Ascending aorta (tissue), 2 donors: ENCODE results near the gene S100A9. TPM values are rescaled to one million over a fixed set of nuclear protein-coding genes. Genes with fewer than 3 reads are reported as not detected.
A peak's percentile ranks its signal among the peaks of the same experiment; 100 is the strongest.
"Not testable (repeated sequence)": the region's sequence is repeated elsewhere in the genome, so short reads cannot be mapped to it uniquely, and the experiment has no call there.

ENCODE experiments used
- DNase-seq, 2 donors: peaks; one replicate each; pipeline ENCODE4 v3.0.0-alpha.2; 2019; ENCODE audit warnings: low spot score in 2 of 2
- H3K27ac ChIP-seq, 2 donors: fragments of 200-600 bp; sonication (generic); one replicate each; pipeline ENCODE4 v1.5.1; 2016 to 2017; ENCODE audit warnings: mild to moderate bottlenecking in 1 of 2
- H3K27me3 ChIP-seq: fragments of 200-600 bp; sonication (generic); one replicate; pipeline ENCODE4 v1.5.1; 2017
- H3K36me3 ChIP-seq, 2 donors: fragments of 200-600 bp; sonication (generic); one replicate each; pipeline ENCODE4 v1.5.1; 2016
- H3K4me1 ChIP-seq, 2 donors: fragments of 200-600 bp; sonication (generic); one replicate each; pipeline ENCODE4 v1.5.1; 2016 to 2017; ENCODE audit warnings: mild to moderate bottlenecking in 1 of 2
- H3K4me3 ChIP-seq, 2 donors: fragments of 200-600 bp; sonication (generic); one replicate each; pipeline ENCODE4 v1.5.1; 2016 to 2017; ENCODE audit warnings: mild to moderate bottlenecking in 1 of 2
- H3K9me3 ChIP-seq, 2 donors: fragments of 200-600 bp; sonication (generic); one replicate each; pipeline ENCODE4 v1.5.1; 2016
- intact Hi-C: fragments of 100-400 bp; cut with DNase I; formaldehyde crosslinking; loops from one replicate; pipeline ENCODE4 v1.15.1; 2023
- total RNA-seq: library from RNA; depleted of rRNA; stranded (reverse); fragments of >200 nt; gene quantifications from one replicate; pipeline ENCODE4 v1.1.0, GENCODE V29; 2016
- TF ChIP-seq, protein P1 (sequence below), 3 experiments: fragments of 200-600 bp in 2 of 3; fragments of 450-650 bp in 1 of 3; sonication (generic) in 2 of 3; IDR thresholded peaks; one replicate each; pipeline ENCODE4 v1.5.1; 2016 to 2019; ENCODE audit warnings: antibody characterized with exemption in 3 of 3, mild to moderate bottlenecking in 1 of 3, moderate library complexity in 1 of 3

Gene S100A9
- total RNA-seq, 1 donor from 2014 or later = 764 TPM

DNA sequence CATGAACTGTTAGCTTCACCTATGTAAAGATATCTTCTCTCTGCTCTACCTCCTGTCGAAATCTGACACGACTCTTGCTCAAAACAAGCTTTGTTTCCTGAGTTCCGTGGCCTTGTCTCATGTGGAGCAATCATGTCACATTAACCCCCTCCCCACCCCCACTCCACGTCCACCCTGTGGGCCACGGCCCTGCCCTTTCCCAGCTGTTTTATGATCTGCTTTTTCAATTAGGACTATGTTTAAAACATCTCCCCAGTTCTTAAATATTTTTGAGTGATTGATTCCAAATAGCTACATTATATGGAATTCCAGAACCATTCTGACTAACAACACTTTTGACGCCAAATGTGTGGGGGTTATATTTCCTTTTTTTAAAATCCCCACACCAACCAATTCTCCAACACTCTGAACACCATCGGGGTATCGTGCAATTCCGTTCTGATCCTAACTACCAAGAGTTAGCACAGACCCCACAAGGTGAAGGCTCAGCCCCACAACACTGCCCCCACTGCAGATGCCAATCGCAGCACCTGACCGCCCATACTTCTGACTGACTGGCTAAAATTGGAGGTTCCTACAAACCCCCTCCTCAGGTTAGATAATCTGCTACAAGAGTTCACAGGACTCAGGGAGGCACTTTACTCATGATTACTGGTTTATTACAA lies 45.9 kb downstream of the S100A9 start:
- DNase-seq = no peak
- Histone ChIP-seq H3K27me3 (no peaks in the 10 kb centered on the region), H3K27ac (no peak overlapping the region), H3K9me3 (no peaks in the 10 kb centered on the region), H3K4me3 (no peak overlapping the region), H3K36me3 (no peaks in the 10 kb centered on the region), H3K4me1 (no peaks in the 10 kb centered on the region)
- intact Hi-C loops = no loop called here
- TF ChIP-seq, protein P1, sequence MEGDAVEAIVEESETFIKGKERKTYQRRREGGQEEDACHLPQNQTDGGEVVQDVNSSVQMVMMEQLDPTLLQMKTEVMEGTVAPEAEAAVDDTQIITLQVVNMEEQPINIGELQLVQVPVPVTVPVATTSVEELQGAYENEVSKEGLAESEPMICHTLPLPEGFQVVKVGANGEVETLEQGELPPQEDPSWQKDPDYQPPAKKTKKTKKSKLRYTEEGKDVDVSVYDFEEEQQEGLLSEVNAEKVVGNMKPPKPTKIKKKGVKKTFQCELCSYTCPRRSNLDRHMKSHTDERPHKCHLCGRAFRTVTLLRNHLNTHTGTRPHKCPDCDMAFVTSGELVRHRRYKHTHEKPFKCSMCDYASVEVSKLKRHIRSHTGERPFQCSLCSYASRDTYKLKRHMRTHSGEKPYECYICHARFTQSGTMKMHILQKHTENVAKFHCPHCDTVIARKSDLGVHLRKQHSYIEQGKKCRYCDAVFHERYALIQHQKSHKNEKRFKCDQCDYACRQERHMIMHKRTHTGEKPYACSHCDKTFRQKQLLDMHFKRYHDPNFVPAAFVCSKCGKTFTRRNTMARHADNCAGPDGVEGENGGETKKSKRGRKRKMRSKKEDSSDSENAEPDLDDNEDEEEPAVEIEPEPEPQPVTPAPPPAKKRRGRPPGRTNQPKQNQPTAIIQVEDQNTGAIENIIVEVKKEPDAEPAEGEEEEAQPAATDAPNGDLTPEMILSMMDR (IDR thresholded peaks at IDR 0.05) = no peak

DNA sequence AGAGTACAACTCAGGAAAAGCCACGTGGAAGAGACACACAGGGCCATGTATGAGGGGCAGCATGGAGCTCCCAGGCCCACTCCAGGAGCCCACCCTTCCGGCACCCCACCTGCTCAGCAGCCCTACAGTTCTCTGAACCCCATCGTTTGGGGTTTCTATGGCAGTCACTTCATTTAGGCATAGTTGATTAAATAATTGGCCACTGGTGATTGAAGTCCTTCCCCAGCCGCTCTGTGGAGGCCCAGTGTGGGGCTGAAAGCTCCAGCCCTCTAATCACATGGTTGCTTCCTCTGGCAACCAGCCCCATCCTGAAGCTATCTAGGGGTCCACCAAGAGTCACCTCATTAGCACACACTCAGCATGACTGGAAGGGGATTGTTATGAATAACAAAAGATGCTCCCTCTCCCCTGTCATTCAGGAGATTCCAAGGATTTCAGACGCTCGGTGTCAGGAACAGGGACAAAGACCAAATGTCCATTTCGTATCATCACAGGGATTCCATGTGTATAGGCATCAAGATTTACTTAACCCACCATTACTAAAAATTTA lies 46.5 kb downstream of the S100A9 start:
- H3K36me3 ChIP-seq = no peaks in the 10 kb centered on the region
- TF ChIP-seq, protein P1 (IDR thresholded peaks at IDR 0.05) = no peak
- H3K27me3 ChIP-seq = no peaks in the 10 kb centered on the region
- H3K9me3 ChIP-seq = no peaks in the 10 kb centered on the region
- intact Hi-C loops = no loop called here
- H3K27ac ChIP-seq = no peak overlapping the region
- no peaks in the 10 kb centered on the region for H3K4me1 ChIP-seq
- DNase-seq = no peak
- H3K4me3 ChIP-seq = no peak overlapping the region

DNA sequence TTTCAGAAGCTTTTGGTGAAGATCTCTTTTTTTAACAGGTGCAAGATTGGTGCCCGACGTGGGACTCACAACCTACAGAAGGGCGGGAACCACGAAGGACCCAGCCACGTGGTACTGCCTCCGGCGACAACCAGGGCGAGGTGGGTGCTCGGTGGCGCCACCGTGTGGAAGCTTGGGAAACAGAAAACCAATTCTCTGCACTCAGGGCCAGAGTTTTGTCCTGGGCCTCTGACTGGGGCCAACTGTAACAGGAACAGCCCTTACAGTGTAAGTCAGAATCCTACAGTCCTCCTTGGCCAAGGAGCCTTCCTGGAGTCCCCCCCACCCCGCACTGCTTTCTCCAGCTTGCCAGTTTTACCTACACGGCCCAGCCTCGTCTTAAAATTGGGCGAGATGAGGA lies 47.1 kb downstream of the S100A9 start:
- H3K36me3 ChIP-seq = no peaks in the 10 kb centered on the region
- DNase-seq = no peak
- no peak overlapping the region for H3K27ac ChIP-seq
- no peak overlapping the region for H3K4me3 ChIP-seq
- TF ChIP-seq, protein P1 (IDR thresholded peaks at IDR 0.05) = peak in 2 of 3 experiments; percentile 22 to 41
- H3K4me1 ChIP-seq = no peaks in the 10 kb centered on the region
- H3K27me3 ChIP-seq = no peaks in the 10 kb centered on the region
- H3K9me3 ChIP-seq = no peaks in the 10 kb centered on the region
- intact Hi-C loops = no loop called here

DNA sequence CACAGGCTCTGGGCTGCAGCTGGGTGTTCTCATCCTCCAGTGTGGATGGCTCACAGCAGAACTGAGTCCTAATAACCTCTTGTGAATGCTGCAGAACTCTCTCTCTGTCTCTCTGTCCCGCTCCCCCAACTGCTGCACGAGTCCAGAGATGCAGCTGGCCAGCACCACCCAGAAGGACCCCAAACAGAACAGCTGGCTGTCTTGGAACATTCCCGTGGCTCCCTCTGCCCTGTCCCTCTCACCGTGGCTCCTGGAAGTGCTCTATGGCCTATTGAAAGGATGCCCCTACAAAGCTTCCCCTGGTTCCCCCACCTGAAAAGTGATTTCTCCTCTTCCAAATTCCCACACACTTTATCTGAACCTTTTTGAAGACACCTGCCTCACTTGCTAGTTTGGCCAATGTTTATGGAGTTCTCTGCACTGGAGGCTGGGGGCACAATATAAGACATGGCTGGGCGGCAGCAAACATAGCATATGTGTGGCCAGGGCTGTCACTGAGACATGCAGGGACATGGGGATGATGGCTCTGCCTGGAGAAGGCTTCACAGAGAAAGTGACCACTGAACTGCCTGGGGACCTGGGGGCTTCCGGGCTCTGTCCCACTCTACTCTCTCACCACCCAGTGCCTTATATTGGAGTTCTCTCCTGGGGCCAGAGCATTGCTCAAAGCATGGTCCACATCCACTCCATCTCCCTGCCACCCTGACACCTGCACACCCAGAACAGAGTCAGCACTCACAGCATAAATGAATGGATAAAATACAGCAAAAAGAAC lies 48.4 kb downstream of the S100A9 start:
- H3K27me3 ChIP-seq, H3K27ac ChIP-seq, H3K4me1 ChIP-seq, H3K9me3 ChIP-seq, intact Hi-C loops, H3K4me3 ChIP-seq, H3K36me3 ChIP-seq, DNase-seq: not testable (repeated sequence)

DNA sequence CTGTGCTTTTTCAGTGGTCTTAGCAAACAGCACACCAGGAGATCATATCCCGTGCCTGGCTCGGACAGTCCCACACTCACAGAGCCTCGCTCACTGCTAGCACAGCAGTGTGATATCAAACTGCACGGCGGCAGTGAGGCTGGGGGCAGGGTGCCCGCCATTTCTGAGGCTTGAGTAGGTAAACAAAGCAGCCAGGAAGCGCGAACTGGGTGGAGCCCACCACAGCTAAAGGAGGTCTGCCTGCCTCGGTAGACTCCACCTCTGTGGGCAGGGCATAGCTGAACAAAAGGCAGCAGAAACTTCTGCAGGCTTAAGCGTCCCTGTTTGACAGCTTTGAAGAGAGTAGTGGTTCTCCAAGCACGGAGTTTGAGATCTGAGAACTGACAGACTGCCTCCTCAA lies 49.6 kb downstream of the S100A9 start:
- H3K9me3 ChIP-seq, H3K4me1 ChIP-seq, H3K27ac ChIP-seq, H3K36me3 ChIP-seq, H3K27me3 ChIP-seq, H3K4me3 ChIP-seq, intact Hi-C loops, DNase-seq: not testable (repeated sequence)

Other genes starting within 250 kb of the S100A9 start
- not detected for gene SPRR2F, start 244.3 kb upstream of the S100A9 start, total RNA-seq
- gene SPRR2G, start 207.0 kb upstream of the S100A9 start, total RNA-seq = not detected
- not detected for gene LELP1, start 154.4 kb upstream of the S100A9 start, total RNA-seq
- gene PRR9, start 140.3 kb upstream of the S100A9 start, total RNA-seq = not detected
- not detected for gene LORICRIN, start 98.2 kb upstream of the S100A9 start, total RNA-seq
- gene PGLYRP3, start 44.9 kb upstream of the S100A9 start, total RNA-seq = not detected
- gene PGLYRP4, start 9.0 kb upstream of the S100A9 start, total RNA-seq = not detected
- not detected for gene S100A12, start 17.8 kb downstream of the S100A9 start, total RNA-seq
- 33.5 TPM for gene S100A8, start 33.2 kb downstream of the S100A9 start, total RNA-seq
- not detected for gene S100A7A, start 58.7 kb downstream of the S100A9 start, total RNA-seq
- not detected for gene S100A7, start 102.8 kb downstream of the S100A9 start, total RNA-seq
- gene S100A6, start 178.1 kb downstream of the S100A9 start, total RNA-seq = 336 TPM
- gene S100A5, start 183.1 kb downstream of the S100A9 start, total RNA-seq = not detected
- gene S100A4, start 188.0 kb downstream of the S100A9 start, total RNA-seq = 690 TPM
- not detected for gene S100A3, start 191.4 kb downstream of the S100A9 start, total RNA-seq
- gene S100A2, start 208.0 kb downstream of the S100A9 start, total RNA-seq = not detected